BJ (cell line): ENCODE results near the gene P3H2. TPM values are rescaled to one million over a fixed set of nuclear protein-coding genes. Genes with fewer than 3 reads are reported as not detected.

Source experiments
- CTCF ChIA-PET: fragments of 350-600 bp; formaldehyde crosslinking; extraction: SDS; loops from one replicate; lab custom pipeline; 2021; ENCODE audit warnings: antibody characterized with exemption, inconsistent platforms; lab: Yijun Ruan, JAX
- POLR2A ChIA-PET: fragments of 300-600 bp; sonication (Branson Sonifier 250); formaldehyde crosslinking; extraction: SDS; loops from one replicate; lab custom pipeline; 2021; ENCODE audit warnings: antibody characterized with exemption; lab: Charles Lee
- DNase-seq: peaks from one replicate; pipeline ENCODE4 v3.0.0-alpha.2; 2011; ENCODE audit warnings: low read depth
- H3K27me3 ChIP-seq: 2 replicates; pipeline ENCODE4 v1.6.0; 2011; ENCODE audit warnings: low read length; ENCODE audit not compliant: control insufficient read depth, insufficient read depth
- H3K36me3 ChIP-seq: 2 replicates; pipeline ENCODE4 v1.5.1; 2011; ENCODE audit warnings: low read length; ENCODE audit not compliant: control insufficient read depth, insufficient read depth
- H3K4me3 ChIP-seq: 2 replicates; pipeline ENCODE4 v1.5.1; 2011; ENCODE audit warnings: low read depth, mild to moderate bottlenecking, control low read depth, low read length
- CTCF ChIP-seq: IDR thresholded peaks from 2 replicates; pipeline ENCODE4 v1.5.1; 2011; ENCODE audit warnings: low read depth, mild to moderate bottlenecking, control low read depth, inconsistent platforms, low read length, moderate library complexity; ENCODE audit not compliant: insufficient read depth
- polyA minus RNA-seq: library from RNA; depleted of rRNA, polyadenylated mRNA; stranded (reverse); fragments of >200 nt; gene quantifications from 2 replicates; pipeline ENCODE4 v1.2.3, GENCODE V29; 2011; rRNA and poly(A)+ RNA removed
- polyA plus RNA-seq: library from polyadenylated mRNA; depleted of rRNA; stranded (reverse); fragments of >200 nt; gene quantifications from 2 replicates; pipeline ENCODE4 v1.2.3, GENCODE V29; 2011; rRNA removed

Gene P3H2, protein sequence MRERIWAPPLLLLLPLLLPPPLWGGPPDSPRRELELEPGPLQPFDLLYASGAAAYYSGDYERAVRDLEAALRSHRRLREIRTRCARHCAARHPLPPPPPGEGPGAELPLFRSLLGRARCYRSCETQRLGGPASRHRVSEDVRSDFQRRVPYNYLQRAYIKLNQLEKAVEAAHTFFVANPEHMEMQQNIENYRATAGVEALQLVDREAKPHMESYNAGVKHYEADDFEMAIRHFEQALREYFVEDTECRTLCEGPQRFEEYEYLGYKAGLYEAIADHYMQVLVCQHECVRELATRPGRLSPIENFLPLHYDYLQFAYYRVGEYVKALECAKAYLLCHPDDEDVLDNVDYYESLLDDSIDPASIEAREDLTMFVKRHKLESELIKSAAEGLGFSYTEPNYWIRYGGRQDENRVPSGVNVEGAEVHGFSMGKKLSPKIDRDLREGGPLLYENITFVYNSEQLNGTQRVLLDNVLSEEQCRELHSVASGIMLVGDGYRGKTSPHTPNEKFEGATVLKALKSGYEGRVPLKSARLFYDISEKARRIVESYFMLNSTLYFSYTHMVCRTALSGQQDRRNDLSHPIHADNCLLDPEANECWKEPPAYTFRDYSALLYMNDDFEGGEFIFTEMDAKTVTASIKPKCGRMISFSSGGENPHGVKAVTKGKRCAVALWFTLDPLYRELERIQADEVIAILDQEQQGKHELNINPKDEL
- polyA plus RNA-seq (13.5 and 24.1 TPM in 2 replicates), polyA minus RNA-seq (13.3 and 13.6 TPM in 2 replicates)

DNA sequence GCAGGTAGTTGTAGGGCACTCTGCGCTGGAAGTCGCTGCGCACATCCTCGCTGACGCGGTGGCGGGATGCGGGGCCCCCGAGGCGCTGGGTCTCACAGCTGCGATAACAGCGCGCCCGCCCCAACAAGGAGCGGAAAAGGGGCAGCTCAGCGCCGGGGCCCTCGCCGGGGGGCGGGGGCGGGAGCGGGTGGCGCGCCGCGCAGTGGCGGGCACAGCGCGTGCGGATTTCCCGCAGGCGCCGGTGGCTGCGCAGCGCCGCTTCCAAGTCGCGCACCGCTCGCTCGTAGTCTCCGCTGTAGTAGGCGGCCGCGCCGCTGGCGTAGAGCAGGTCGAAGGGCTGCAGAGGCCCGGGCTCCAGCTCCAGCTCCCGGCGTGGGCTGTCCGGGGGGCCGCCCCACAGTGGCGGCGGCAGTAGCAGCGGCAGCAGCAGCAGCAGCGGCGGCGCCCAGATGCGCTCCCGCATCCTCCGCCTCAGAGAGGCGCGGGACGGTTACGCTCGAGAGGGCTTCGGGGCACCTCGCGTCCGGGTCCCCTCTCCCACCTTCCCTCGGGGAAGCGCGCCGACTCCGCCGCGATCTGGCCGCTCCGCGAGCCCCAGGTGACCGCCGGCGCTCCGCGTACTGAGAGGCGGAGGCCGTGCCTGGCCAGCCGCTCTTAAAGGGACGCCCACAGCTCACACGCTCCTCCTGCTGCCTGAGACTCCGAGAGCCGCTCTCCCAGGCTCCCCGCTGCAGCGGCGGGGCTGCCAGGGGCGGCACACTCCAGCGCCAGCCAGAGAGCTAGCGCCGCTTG lies at the start of gene P3H2:
Gene P3H2, minus strand, starts transcription at position 629 of the 792 bp plus-strand sequence. Its CDS starts 166 bp downstream, at position 463.
- Histone ChIP-seq H3K4me3 (peak within 1 kb of the TSS; percentile 81), H3K36me3 (no peaks in the 10 kb centered on the region), H3K27me3 (no peaks in the 10 kb centered on the region)
- TF ChIP-seq CTCF: peak; percentile 76
- DNase-seq: no peak
- ChIA-PET CTCF (interaction anchor here (0.8 to 4.9 kb wide), 20 partner anchors 8 to 159 kb away, joined by 3 to 18 read pairs (median 4); no protein-coding TSS in a partner anchor), POLR2A (no interaction called here)

DNA sequence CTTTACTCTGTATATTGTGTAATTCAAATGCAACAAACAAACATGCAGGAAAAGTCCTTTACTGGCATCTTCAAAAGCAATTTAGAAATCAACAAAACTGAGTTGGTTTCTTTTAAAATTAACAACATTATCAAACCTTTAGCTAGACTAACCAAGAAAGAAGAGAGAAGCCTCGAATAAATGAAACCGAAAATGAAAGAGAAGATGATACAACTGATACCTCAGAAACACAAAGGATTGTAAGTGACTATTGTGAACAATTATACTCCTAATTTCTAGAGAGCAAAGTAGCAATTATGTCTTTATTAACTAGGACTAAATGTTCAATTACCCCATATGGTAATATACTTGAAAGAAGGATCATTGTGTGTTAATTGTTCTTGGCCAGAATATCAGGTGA lies 49.2 kb upstream of the P3H2 start:
- CTCF ChIA-PET: interaction anchor here (1.1 kb wide), 1 partner anchor 10 kb away, joined by 3 read pairs; no protein-coding TSS in a partner anchor
- no peak for TF ChIP-seq CTCF
- H3K36me3 ChIP-seq: no peaks in the 10 kb centered on the region
- H3K4me3 ChIP-seq: no peak overlapping the region
- POLR2A ChIA-PET: no interaction called here
- DNase-seq: no peak
- no peaks in the 10 kb centered on the region for H3K27me3 ChIP-seq

DNA sequence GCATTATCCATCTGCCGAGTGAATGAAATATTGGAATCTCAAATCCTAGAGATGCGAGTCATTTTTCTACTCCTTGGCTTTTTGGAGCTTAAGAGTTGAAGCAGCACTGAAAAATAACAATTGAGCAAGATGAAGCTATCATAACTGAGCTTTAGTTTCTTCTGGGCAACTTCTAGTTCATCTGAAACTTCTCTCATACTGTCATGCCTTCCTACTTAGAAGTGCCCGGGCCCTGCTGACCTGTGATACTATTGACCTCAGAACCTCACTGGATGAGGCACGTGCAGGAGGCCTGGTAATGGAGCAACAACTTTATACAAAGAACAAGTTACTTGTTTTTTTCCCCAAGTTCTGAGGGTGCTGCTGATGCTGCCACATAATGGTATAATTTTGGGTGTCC lies 48.5 kb upstream of the P3H2 start:
- no peak for TF ChIP-seq CTCF
- DNase-seq: no peak
- CTCF ChIA-PET: interaction anchor here (1.1 kb wide), 1 partner anchor 9 kb away, joined by 3 read pairs; no protein-coding TSS in a partner anchor
- POLR2A ChIA-PET: no interaction called here
- Histone ChIP-seq H3K36me3 (no peaks in the 10 kb centered on the region), H3K4me3 (no peak overlapping the region), H3K27me3 (no peaks in the 10 kb centered on the region)

- ChIA-PET POLR2A (no interaction called here), CTCF (interaction anchor here (0.8 to 1.1 kb wide), 2 partner anchors 27 to 157 kb away, joined by 3 read pairs; no protein-coding TSS in a partner anchor)
- H3K4me3 ChIP-seq: no peak overlapping the region
- DNase-seq: no peak
- TF ChIP-seq CTCF: no peak
- no peaks in the 10 kb centered on the region for H3K36me3 ChIP-seq
- H3K27me3 ChIP-seq: no peaks in the 10 kb centered on the region
Measured at GRCh38 chr3:190167936-190168680, 47.4 kb upstream of the P3H2 start.
